NCI-H82 treated with DMSO at 0.1 percent for 48 hours (cell line): ENCODE results near the gene IHH.
A peak's percentile ranks its signal among the peaks of the same experiment; 100 is the strongest.

Experiments used
- DNase-seq: peaks from one replicate; lab custom pipeline; 2025; ENCODE audit not compliant: unreplicated experiment; lab: John Stamatoyannopoulos, UW

Gene IHH

DNA sequence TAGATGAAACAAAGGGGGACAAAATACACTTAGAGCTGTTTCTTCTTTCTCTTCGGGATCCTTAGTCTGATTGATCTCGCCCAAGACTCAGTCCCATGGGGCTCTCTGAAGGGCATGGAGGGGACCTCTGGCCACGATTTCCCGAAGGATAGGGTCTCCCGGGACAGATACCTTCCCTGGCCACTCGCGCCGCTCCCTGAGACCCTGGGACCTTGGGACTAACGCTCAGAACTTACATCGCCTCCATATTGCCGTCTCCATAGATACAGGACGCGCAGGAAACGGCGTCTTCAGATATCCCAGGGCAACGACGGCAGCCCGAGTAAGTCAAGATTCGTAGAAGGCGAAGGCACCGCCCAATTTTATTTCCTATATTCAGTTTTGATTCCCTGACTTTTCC, 19.5 kb downstream of the IHH start, which contains the start of gene CFAP65:
Gene CFAP65, minus strand, starts transcription at position 265 of the 400 bp plus-strand sequence. CDS start 2,468 bp downstream, outside the sequence.
- peak; percentile 2 for DNase-seq

DNA sequence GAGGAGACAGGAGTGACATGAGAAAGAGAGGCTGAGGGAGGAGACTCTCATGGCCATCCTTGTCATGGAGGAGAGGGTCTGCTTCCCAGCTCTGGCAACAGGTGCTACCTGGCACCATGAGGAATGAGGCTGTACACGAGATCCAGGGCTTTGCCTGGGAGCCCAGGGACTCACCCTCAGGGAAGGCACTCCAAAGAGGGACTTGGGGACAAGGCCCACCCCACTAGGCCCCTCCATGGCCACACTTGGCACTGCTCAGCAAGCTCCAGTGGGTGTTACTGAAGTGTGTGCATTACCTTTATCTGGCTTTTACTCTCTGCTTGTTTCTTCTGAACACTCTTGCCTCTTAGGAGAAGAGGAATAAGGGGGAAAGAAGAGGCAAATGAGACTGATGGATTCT, 22.1 kb downstream of the IHH start:
- no peak for DNase-seq

DNA sequence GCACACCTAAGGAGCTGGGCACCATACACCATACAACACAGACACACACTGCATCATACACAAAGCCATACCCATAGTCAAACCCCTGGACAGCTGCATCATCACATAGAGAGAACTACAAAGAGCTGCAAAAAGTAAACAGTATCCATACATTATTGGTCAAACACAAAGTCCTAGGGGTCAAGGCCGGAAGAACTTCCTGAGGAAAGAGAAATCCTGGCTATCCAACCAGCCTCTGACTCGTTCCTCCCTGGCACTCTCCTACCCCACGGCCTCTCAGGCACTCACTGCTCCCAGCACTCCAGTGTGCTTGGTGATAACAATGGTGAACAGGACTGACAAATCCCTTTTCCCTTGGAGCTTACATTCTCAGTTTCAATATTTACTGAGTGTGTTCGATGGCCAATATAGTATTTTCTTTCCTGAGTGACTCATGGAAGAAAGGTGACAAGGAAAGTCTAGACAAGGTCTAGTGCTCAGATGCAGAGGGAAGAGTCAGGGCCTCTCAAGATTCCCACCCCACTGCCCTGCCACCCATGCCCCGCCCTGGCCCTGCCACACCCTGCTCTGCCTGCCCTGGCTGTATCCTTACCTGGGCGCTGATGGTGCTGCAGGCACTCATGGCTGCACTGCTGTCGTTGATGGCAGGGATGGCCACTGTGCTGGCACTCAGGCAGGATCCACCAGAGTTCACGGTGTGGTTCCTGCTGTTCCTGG, 22.8 kb downstream of the IHH start:
- no peak for DNase-seq

DNA sequence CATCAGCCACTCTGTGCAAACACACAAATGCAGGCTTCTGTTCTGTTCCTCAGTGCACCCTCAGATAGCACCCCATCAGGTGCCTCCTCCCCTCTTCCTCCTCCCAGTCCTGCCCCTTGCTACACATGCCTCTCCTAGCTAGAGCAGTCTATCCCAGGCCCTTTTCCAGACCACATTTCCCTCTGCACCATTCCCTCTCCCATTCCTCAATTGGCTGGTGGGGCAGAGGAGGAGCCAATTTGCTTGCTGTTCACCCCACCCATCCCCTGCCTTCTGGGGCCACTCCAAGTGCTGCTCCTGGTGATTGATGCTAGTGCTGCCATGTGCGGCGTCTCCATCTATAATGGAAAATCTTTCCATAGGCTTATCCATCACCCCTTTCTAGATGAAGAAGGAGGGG, 24.8 kb downstream of the IHH start:
- DNase-seq, result no peak

DNA sequence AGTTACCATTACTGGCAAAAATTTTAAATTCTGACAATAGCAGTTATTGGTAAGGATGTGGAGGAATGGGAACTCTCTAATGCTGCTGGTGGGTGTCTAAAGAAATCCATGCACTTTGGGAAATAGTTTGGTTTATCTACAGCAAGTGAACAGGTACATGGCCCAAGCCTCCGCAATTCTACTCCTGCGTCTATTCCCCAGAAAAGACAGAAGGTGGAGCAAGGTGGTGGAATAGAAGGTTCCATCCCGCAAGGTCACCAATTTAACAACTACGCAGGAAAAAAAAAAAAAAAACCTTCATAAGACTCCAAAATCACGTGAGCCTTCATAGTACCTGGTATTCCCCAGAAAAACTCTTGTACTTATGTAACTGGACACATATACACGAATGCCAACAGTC, 25.9 kb downstream of the IHH start:
- DNase-seq, result no peak

DNA sequence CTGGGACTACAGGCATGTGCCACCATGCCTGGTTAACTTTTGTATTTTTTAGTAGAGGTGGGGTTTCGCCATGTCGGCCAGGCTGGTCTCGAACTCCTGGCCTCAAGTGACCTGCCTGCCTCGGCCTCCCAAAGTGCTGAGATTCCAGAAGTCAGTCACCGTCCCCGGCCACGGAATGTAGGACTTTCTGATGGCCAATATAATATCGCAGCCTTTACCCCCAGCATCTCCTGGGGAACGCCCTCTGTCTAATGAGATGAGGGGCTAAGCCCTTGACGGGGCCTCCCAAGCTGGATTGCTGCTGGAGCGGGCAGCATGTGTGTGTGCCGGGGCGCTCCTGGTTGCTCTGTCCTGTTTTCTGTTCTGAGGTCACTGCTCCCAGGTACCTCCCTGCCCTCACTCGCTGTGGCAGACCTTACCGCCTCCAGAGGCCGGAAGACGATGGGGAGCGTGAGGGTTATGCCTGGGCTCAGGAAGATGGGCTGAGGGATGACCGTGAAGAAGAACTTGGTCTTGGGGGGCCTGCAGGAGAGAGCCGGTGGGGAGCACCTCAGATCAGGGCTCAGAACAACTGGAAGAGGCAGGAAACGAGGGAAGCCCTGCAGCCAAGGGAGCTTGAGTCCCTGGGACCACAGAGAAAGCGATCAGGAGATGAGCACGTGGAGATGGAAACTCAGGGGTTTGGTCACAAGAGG, 28.5 kb downstream of the IHH start:
- DNase-seq, result peak; percentile 4

DNA sequence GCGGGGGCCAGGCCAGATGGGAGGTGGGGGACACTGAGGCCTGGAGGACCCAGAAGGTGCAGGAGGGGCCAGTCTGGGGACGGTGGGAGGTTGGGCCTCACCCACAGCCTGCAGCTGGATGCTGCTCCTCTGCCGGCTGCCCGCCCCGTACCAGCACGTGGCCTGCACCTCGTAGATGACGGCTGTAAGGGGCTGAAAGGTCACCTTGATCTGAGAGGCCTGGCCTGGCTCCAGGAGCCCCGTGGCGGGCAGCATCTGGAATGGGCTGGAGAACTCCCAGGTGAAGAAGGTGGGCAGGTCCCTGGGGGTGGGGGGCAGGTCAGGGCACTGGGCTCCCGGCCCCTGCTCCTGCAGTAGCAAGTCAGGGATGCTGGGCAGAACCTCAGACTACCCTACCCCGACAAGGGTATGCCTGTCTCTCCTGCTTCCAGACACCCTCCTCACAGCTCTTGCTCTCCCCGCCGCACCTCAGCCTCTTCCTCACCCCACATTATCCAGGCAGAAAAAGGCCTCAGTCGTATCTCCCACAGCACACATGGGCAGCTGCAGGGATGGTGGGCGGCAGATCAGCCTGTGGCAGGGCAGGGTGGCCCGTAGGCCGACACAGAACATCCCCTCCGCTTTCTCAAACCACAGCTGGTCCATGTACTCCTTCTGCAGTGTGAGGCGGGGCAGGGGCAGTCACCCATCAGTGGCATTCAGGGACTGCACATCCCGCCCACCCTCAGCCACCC, 29.5 kb downstream of the IHH start:
- DNase-seq, result no peak

DNA sequence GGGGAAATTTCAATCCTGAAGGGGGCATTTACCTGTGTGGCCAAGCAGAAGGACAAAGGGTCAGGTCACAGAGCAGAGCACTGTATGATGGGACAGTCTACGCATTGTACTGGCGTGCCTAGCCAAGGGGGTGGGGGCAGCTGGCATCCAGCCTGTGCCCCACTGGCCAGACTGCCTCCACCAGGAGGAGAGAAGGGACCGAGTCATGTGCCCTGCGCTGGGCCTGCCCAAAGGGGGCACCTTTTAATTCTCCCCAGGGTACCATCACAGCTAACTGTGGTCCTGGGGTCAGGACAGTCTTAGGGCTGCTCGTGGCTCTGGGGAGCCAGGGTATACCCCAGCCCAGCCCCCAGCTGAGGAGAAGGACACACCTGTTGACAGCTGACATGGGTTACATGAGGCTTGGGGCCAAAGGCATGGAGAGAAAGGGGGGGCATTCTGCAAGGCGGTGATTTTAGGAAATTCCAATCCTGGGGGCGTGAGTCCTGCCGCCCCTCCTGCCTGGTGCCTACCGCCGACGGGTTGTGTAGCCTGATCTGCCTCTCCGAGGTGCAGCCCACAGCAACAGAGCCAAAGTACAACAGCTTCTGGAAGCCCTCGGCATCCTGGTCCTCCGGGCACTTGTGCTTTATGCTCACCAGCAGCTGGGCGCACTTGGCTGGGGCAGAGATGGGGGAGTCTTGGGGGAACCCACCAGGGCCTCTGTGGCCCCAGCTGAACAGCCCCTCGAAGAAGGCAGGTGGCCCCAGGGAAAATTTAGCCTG, 30.4 kb downstream of the IHH start:
- no peak for DNase-seq

DNA sequence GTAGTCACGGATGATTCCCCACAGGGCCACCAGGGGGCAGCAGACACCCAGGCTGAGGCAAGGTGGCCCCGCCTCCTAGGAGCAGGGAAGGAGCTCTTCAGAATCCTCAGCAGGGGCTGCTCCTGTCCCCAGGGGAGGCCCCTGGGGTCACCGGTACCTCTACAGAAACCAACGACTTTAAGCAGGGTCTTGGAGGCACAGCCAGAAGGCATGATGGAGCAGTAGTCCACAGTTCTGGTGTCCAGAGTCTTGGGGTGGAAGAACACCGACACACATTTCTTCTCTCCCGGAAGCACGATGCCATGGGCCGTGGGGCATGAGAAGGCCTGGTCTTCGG, 30.9 kb downstream of the IHH start:
- DNase-seq, result peak; percentile 46

DNA sequence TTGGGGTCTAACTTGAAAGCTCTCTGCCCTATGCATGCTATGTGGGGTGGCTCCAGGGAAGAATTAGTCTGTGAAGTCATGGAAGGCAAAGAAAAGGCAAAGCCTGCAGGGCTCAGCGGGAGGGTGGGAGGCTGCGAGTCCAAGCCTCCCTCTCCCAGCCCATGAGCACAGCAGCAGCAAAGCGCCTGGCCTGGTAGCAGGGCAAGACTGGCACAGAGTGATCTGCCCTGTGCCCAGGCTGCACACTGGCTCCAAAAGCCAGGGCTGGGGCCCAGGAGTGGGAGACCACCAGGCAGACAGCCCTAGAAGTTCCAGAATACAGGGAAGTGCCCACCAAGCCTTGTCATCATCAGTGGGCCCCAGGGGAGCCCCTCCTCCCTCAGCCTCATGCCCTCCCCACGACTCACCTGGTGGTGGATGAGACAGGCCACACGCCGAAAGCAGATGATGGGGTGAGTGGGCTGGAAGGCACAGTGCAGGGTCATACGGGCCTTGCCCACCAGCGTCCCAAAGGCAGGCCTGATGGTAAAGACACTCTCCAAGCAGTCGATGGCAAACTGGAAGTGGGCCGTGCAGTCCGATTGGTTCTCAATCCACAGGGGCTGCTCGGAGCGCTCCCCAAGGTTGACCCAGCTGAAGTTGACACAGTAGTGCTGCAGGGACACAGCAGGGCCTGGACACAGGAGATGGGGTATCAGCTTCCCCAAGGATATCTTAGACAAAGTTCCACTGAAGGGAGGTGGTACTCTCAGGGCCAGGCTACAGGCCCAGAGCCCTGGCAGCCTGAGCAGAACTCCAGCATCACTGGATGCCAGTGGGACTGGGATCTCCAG, 31.5 kb downstream of the IHH start:
- no peak for DNase-seq

DNA sequence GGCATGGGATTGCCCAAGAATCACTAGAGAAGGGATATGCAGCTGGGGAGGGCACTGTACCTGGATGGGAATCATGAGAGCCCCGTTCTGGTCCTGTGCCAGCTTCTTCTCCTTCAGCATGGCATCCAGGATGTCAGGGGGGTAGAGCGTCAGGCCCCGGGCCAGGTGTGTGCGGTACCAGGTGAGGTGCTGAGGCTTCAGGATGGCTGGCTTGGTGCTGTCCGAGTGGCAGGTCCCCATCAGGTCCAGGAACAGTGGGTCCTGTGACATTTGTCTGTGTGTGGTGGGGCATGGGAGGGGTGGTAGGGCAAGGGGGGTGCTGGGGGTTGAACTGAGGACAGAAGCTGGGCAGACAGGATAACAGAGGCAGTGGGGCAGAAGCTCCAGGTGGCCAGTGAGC, 32.6 kb downstream of the IHH start:
- DNase-seq, result no peak

DNA sequence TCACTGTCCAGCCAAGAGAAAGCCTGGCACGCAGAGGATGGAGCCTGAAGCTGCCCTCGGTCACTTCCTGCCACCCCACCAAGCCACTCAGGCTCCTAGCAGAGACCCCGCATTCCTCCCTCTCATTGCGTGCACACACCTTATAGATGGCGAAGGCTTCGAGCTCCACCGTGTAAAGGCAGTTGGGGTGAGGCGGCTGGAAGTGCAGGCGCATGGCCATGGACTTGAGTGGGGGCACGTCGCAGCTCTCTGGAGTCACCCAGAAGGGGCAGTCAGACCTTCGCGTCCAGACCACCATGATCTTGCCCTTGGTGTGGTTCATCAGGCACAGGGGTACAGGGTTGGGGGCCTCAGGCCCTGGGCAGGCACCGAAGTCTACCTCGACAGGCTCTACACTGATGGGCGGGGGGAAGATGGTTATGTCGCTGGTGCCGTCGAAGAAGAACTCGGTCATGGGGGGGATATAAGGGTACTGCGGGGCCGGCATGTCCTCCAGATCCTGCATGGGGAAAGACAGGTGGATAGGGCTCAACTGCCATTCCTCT, 33.1 kb downstream of the IHH start:
- DNase-seq, result no peak

DNA sequence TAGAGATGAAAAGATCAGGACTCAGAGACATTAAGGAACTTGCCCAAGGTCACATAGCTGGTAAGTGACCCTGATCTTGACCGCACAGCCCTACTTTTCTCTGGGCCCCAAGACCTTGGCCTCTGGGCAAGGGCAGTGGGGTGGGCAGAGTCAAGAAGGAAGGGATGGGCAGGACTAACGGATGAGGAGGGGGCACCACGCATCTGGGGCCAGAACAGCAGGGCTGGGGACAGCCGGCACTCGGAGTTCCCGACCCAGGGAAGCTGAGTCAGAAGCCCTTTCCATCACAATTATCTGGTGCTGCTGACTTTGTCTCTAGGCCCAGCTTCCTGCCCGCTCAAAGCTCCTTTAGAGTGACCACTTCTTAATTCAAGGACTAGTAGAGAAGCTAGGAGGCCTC, 33.8 kb downstream of the IHH start:
- DNase-seq, result no peak

DNA sequence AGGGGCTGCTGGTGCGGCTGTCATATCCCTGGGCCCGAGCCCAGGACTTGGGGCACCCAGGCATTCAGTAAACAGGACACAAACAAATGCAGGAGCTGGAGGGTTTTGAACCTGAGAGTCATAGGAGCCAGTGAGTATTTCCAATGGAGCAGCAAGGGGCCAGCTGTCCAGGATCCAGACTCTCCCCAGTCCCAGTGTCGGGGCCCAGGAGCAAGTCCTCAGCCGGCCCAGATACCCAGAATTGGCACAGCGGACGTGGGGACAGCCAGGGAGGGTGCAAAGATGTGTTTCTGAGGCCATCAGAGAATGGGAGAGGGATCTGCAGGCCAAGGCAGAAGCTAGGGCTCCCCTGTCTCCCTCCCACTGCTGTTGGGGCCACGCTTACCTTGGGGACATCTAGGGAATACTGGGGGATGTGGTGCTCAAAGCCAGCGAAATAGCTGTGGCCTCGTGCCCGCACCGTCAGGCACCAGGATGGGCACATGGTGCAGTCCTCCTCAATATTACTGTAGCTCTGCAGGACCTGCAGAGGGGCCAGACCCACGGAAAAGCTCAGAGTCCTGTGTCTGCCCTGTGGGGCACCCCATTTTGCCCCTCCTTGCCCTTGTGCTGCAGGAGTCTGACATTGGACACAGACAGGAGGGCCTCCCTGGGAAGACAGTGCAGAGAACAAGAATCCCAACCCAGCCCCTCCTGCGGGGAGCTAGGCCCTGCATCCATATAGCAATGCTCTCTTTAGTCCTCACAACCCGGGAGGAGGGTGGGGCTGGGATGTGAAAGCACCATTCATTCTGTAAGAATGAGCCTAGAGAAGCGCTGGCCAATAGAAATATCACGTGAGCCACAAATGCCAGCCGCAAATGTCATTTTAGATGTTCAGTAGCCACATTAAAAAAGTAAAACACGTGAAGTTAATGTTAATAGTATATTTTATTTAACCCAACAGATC, 34.8 kb downstream of the IHH start:
- DNase-seq, result no peak

DNA sequence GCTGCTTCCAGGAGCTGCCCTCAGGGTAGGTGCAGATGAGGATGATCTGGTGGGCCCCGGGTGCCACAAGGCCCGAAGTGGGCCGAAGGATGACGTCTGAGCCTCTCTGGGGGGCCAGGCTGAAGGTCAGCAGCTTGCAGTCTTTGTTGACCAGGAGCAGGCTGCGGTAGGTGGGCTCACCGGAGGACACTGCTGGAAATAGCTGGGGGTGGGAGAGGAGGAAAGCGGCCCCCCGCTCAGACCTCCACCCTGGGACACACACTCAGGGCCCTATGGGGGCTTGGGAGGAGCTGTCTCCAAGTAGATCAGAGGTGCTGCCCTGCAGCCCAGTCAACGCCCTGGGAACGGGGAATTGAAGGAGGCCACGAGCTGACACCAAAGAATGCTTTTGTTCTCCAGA, 36.7 kb downstream of the IHH start:
- DNase-seq, result no peak

DNA sequence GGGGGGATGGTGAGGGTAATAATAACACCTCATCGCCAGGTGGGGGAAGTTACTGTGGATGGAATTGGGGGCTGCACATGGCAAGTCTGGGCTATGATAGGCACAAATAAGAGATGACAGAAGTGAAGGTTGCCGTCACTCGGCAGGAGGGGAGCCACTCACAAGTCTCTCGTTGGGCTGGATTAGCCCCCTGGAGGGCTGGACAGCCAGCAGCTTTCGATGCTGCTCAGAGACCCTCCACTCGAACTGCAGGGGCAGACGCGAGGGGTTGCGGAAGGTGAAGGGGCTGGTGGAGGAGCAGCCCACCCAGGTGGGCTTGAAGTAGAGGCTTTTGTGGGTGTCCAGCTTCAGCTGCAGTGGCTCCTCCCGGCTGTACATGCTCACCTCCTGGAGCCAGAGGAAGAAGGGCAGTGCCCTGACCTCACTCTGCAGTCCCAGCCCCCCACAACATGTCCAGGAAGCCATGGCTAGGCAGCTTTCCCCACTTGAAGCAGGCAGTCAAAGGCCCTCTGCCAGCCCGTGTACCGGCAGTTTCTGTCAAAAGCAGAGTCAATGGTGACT, 37.6 kb downstream of the IHH start:
- DNase-seq, result no peak

DNA sequence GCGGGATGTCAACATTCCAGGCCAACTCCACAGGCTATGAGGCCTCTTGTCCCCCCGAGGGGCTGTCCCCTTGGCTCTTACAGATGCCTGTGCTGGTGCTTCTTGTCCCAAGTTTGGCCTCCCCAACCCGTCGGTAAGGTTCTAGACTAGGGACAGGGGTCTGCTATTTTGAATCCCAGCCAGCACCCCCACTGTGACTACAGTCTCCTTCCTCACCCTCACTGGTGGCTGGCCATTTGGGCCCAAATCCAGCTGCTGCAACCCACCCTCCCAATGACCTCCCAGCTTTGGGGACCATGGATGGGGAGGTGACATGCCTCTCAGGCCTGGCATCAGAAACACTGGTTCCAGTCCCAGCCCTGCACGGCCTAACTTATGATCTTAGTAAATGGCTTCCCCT, 38.1 kb downstream of the IHH start:
- DNase-seq, result no peak

DNA sequence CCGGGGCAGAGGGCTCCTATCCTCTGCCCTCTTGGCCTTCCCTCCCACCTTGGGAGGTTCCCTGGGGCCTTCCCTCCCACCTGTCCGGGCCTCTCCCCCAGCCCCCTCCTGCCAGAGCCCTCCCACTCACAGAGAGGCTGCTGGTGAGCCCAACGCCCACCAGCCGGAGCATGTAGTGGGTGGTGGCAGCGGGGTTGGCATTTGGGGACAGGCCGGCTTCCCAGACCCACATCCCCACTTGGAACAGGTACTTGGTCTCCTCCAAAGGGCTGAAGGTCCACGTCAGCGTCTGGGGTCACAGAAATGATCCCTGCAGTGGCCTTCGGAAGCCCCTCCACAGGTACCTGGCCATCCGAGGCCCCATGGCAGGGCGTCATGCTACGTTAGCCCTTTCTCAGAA, 38.7 kb downstream of the IHH start:
- DNase-seq, result no peak

DNA sequence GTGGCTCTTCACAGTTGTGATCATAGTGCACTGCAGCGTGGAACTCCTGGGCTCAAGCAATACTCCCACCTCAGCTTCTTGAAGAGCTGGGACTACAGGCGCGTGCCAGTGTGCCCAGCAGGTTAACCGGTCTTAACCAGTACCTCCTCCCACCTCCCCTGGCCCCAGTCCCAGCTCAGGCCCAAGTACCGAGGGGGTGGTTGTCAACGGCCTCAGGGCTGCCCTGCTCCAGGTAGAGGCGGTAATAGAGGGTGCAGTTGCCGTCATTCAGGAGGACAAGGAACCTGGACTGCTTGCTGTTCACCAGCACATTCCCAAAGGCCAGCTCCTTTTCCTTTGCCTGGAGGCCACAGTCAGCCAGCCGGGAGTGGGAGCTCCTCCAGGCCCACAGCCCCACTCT, 39.1 kb downstream of the IHH start:
- DNase-seq, result no peak
